ENCODE data around the gene SYT13. TPM values are rescaled to one million over a fixed set of nuclear protein-coding genes. Genes with fewer than 3 reads are reported as not detected.

SYT13 gene
- total RNA-seq, 4 donors from 2014 or later, result 0.23 to 0.83 (median 0.42) TPM; not detected in 1

DNA sequence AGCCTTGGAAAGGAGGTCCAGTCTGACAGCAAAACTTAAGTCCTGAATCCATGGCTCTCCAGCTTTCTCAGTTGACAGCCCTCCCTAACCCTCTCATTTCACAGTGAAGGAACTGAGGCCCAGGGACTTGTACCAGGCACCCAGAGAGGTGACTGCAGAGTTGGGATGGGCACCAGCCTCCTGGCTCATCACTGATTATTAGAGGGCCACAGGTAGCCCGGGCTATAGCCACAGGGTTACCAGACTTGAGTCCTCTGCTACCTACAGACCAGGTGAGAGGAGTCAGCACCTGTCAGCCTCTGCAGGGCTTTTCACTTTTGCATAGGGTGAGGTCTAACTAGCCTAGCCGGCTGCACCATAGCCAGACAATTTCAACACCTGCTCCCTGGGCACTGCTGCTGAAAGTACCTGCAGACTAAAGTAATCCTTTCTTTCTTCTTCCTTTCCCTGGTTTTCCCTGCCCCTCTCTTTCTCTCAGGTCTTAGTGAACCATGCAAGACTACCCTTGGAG, 37.6 kb downstream of the SYT13 start:
- Histone ChIP-seq H3K4me1 (peaks cover 0 to 5% (median 0%) of the 10 kb centered on the region in 4 donors), H3K36me3 (no peaks in the 10 kb centered on the region), H3K27ac (replicated peaks in 1 of 4) (no peak overlapping the region), H3K4me3 (no peak overlapping the region), H3K9me3 (no peaks in the 10 kb centered on the region), H3K27me3 (peaks cover 0 to 12% (median 0%) of the 10 kb centered on the region in 4 donors)
- DNase-seq (ENCODE audit: extremely low spot score), result no peak
- intact Hi-C loops (cut with DNase I), result no loop called here
- WGBS, result 100% methylated on average over 1 of the region's 2 CpGs
- TF ChIP-seq CTCF (IDR thresholded peaks at IDR 0.05) (no peak), POLR2A (IDR thresholded peaks at IDR 0.05; ENCODE audit: low read depth) (no peak), EP300 (IDR thresholded peaks at IDR 0.05) (no peak), POLR2AphosphoS5 (IDR thresholded peaks at IDR 0.05) (no peak)

DNA sequence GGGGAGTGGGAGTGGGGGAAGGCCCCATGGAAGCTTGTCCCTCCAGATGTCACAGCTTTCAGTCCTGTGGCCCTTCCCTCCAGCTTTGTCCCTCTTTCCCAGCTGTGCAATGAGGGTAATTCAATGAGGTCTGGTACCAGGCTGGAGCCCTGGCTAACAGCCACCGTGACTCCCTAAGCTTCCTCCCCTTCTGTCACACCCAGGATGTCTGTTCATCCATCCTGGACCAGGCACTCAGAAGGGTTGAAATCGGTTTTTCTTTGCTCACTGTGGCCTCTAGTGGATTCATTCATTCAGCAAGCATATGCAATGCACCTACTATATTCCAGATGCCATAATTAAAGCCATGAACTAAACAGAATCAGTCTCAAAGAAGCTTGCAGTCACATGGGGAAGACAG, 38.7 kb downstream of the SYT13 start:
- no peak for DNase-seq (ENCODE audit: extremely low spot score)
- intact Hi-C loops (cut with DNase I), result no loop called here
- no peaks in the 10 kb centered on the region for H3K36me3 ChIP-seq
- no peak for TF ChIP-seq CTCF (IDR thresholded peaks at IDR 0.05)
- TF ChIP-seq EP300 (IDR thresholded peaks at IDR 0.05), result no peak
- no peak for TF ChIP-seq POLR2A (IDR thresholded peaks at IDR 0.05; ENCODE audit: low read depth)
- TF ChIP-seq POLR2AphosphoS5 (IDR thresholded peaks at IDR 0.05), result no peak
- peaks cover 0 to 5% (median 0%) of the 10 kb centered on the region in 4 donors for H3K4me1 ChIP-seq
- 57% methylated on average over 2 of the region's 2 CpGs for WGBS
- H3K27ac ChIP-seq (replicated peaks in 1 of 4), result no peak overlapping the region
- no peak overlapping the region for H3K4me3 ChIP-seq
- peaks cover 0 to 11% (median 0%) of the 10 kb centered on the region in 4 donors for H3K27me3 ChIP-seq
- no peaks in the 10 kb centered on the region for H3K9me3 ChIP-seq

GRCh38 chr11:45246241-45246640, 39.9 kb downstream of the SYT13 start:
- Histone ChIP-seq H3K27ac (replicated peaks in 1 of 4) (no peak overlapping the region), H3K9me3 (no peaks in the 10 kb centered on the region), H3K4me1 (peaks cover 0 to 5% (median 0%) of the 10 kb centered on the region in 4 donors), H3K27me3 (peaks cover 0 to 2% (median 0%) of the 10 kb centered on the region in 4 donors), H3K36me3 (no peaks in the 10 kb centered on the region), H3K4me3 (no peak overlapping the region)
- TF ChIP-seq EP300 (IDR thresholded peaks at IDR 0.05), result no peak
- TF ChIP-seq POLR2A (IDR thresholded peaks at IDR 0.05; ENCODE audit: low read depth), result no peak
- TF ChIP-seq CTCF (IDR thresholded peaks at IDR 0.05), result no peak
- no peak for TF ChIP-seq POLR2AphosphoS5 (IDR thresholded peaks at IDR 0.05)
- 92% methylated on average over 8 of the region's 8 CpGs for WGBS
- intact Hi-C loops (cut with DNase I), result no loop called here
- no peak for DNase-seq (ENCODE audit: extremely low spot score)

GRCh38 chr11:45245218-45246045, 40.7 kb downstream of the SYT13 start:
- Histone ChIP-seq H3K4me1 (peaks cover 0 to 5% (median 0%) of the 10 kb centered on the region in 4 donors), H3K9me3 (no peaks in the 10 kb centered on the region), H3K36me3 (no peaks in the 10 kb centered on the region), H3K27me3 (peaks cover 0 to 2% (median 0%) of the 10 kb centered on the region in 4 donors), H3K4me3 (no peak overlapping the region), H3K27ac (replicated peaks in 1 of 4) (no peak overlapping the region)
- 68% methylated on average over 6 of the region's 8 CpGs for WGBS
- no peak for TF ChIP-seq POLR2AphosphoS5 (IDR thresholded peaks at IDR 0.05)
- TF ChIP-seq POLR2A (IDR thresholded peaks at IDR 0.05; ENCODE audit: low read depth), result no peak
- TF ChIP-seq CTCF (IDR thresholded peaks at IDR 0.05), result no peak
- no peak for TF ChIP-seq EP300 (IDR thresholded peaks at IDR 0.05)
- no peak for DNase-seq (ENCODE audit: extremely low spot score)
- intact Hi-C loops (cut with DNase I), result no loop called here

Data from esophagus muscularis mucosa (tissue), 4 donors.